SK-N-MC (cell line): ENCODE measurements around the gene SPATA20.

Experiments used
- DNase-seq: peaks from one replicate; pipeline ENCODE4 v3.0.0-alpha.2; 2011; ENCODE audit warnings: low read depth, low spot score
- H3K27ac ChIP-seq: fragments of 200-600 bp; sonication (generic); 2 replicates; pipeline ENCODE4 v1.5.1; 2016; ENCODE audit warnings: mixed run types
- H3K36me3 ChIP-seq: fragments of 200-600 bp; sonication (generic); 2 replicates; pipeline ENCODE4 v1.6.1; 2017; ENCODE audit warnings: antibody characterized with exemption, low read length, mixed read lengths; ENCODE audit not compliant: insufficient read depth
- H3K4me3 ChIP-seq: fragments of 200-600 bp; sonication (generic); 2 replicates; pipeline ENCODE4 v1.5.1; 2016
- H3K9ac ChIP-seq: fragments of 200-600 bp; sonication (generic); 2 replicates; pipeline ENCODE4 v1.8.0; 2017; ENCODE audit warnings: mixed run types, mixed read lengths; ENCODE audit not compliant: insufficient read length
- H3K9me3 ChIP-seq: fragments of 200-600 bp; sonication (generic); 2 replicates; pipeline ENCODE4 v1.6.1; 2017; ENCODE audit warnings: low read depth, mild to moderate bottlenecking, antibody characterized with exemption, low read length, moderate library complexity, mixed read lengths
- EZH2 ChIP-seq: fragments of 200-600 bp; sonication (generic); IDR thresholded peaks from one replicate; pipeline ENCODE4 v1.6.1; 2017; ENCODE audit warnings: antibody characterized with exemption
- FOXP2 ChIP-seq: optimal IDR thresholded peaks from 2 replicates; pipeline ENCODE3; 2011; ENCODE audit warnings: mild to moderate bottlenecking, moderate library complexity; ENCODE audit not compliant: insufficient read depth; ENCODE audit errors: extremely low read length, control extremely low read depth
- POLR2AphosphoS5 ChIP-seq: IDR thresholded peaks from 2 replicates; pipeline ENCODE4 v1.6.1; 2012; ENCODE audit warnings: mild to moderate bottlenecking, low read depth, low read length, borderline replicate concordance

Gene SPATA20

GRCh38 chr17:50579399-50579798, 32.4 kb downstream of the SPATA20 start:
- TF ChIP-seq POLR2AphosphoS5 (no peak), FOXP2 (no peak), EZH2 (no peak)
- no peak overlapping the region for H3K4me3 ChIP-seq
- no peak overlapping the region for H3K9ac ChIP-seq
- peaks cover 7% of the 10 kb centered on the region; the same call in 1 of the 2 replicates for H3K36me3 ChIP-seq
- H3K27ac ChIP-seq, result no peak overlapping the region
- DNase-seq, result no peak
- H3K9me3 ChIP-seq, result no peaks in the 10 kb centered on the region

GRCh38 chr17:50580646-50581045, 33.7 kb downstream of the SPATA20 start:
- H3K9ac ChIP-seq, result no peak overlapping the region
- H3K9me3 ChIP-seq, result no peaks in the 10 kb centered on the region
- TF ChIP-seq FOXP2 (no peak), EZH2 (no peak), POLR2AphosphoS5 (no peak)

GRCh38 chr17:50581316-50581715, 34.3 kb downstream of the SPATA20 start:
- Histone ChIP-seq H3K27ac (no peak overlapping the region), H3K9me3 (no peaks in the 10 kb centered on the region), H3K4me3 (no peak overlapping the region), H3K36me3 (peaks cover 4% of the 10 kb centered on the region; the same call in 1 of the 2 replicates), H3K9ac (no peak overlapping the region)
- TF ChIP-seq EZH2 (no peak), FOXP2 (no peak), POLR2AphosphoS5 (no peak)
- no peak for DNase-seq

More at GRCh38 chr17:50580646-50581045, 33.7 kb downstream of the SPATA20 start:
- Histone ChIP-seq H3K4me3 (no peak overlapping the region), H3K27ac (no peak overlapping the region), H3K36me3 (peaks cover 4% of the 10 kb centered on the region; the same call in 1 of the 2 replicates)
- no peak for DNase-seq

- Histone ChIP-seq H3K27ac (no peak overlapping the region), H3K36me3 (peaks cover 4% of the 10 kb centered on the region; the same call in 1 of the 2 replicates), H3K9ac (no peak overlapping the region), H3K9me3 (no peaks in the 10 kb centered on the region), H3K4me3 (no peak overlapping the region)
- TF ChIP-seq POLR2AphosphoS5, result no peak
- TF ChIP-seq FOXP2, result no peak
- no peak for TF ChIP-seq EZH2
- no peak for DNase-seq
These were observed 35.8 kb downstream of the SPATA20 start for GRCh38 chr17:50582741-50583140.

- Histone ChIP-seq H3K36me3 (peaks cover under 1% of the 10 kb centered on the region; the same call in 1 of the 2 replicates), H3K9me3 (no peaks in the 10 kb centered on the region), H3K4me3 (no peak overlapping the region), H3K9ac (no peak overlapping the region), H3K27ac (no peak overlapping the region)
- TF ChIP-seq FOXP2 (no peak), EZH2 (no peak), POLR2AphosphoS5 (no peak)
- no peak for DNase-seq
These were observed 36.7 kb downstream of the SPATA20 start for GRCh38 chr17:50583641-50584040.

DNA sequence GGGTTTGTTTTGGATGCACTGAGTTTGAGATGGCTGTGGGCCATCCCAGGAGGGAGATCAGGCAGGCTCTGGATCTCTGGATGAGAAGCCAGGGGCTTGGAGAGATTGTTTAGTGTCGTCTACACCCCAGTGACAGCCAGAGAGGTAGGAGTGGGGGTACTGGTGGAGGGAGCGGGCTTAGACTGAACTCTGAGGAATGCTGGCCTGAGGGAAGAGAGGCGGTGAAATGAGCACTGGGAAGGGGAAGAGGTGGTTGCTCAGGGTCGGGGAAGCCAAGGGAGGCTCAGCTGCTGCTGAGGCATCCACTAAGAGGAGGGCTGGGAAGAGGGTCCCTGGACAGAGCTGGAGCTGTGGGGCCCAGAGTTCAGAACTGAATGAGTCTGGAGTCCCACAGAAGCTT, 37.1 kb downstream of the SPATA20 start:
- H3K9ac ChIP-seq, result no peak overlapping the region
- no peak overlapping the region for H3K4me3 ChIP-seq
- H3K9me3 ChIP-seq, result no peaks in the 10 kb centered on the region
- TF ChIP-seq EZH2 (no peak), POLR2AphosphoS5 (no peak), FOXP2 (no peak)
- H3K27ac ChIP-seq, result no peak overlapping the region
- DNase-seq, result no peak
- no peaks in the 10 kb centered on the region; the same call in 1 of the 2 replicates for H3K36me3 ChIP-seq

- no peak overlapping the region for H3K9ac ChIP-seq
- no peak for TF ChIP-seq EZH2
- no peak for TF ChIP-seq FOXP2
- TF ChIP-seq POLR2AphosphoS5, result no peak
- no peaks in the 10 kb centered on the region; the same call in 1 of the 2 replicates for H3K36me3 ChIP-seq
- no peak overlapping the region for H3K4me3 ChIP-seq
- no peak for DNase-seq
- H3K27ac ChIP-seq, result no peak overlapping the region
- no peaks in the 10 kb centered on the region for H3K9me3 ChIP-seq
These were observed 37.8 kb downstream of the SPATA20 start for GRCh38 chr17:50584749-50585148.

DNA sequence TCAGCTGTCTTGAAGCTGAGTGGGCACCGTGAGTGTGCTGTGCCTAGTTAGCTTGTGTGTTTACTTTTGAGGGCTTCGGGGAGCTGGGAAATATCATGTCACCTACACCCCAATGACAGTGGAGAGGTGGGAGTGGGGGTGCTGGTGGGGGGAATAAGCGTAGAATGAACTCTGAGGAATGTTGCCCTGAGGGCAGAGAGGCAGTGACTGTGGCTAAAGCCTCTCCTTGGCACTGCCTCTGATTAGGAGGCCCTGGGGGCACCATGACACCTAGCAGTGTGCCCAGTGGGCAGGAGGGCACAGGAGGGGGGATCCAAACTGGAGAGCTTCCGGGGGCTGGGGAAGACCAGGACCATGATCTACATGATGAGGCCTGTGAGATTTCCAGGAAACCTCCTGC, 38.4 kb downstream of the SPATA20 start:
- DNase-seq, result no peak
- Histone ChIP-seq H3K9ac (no peak overlapping the region), H3K27ac (no peak overlapping the region), H3K9me3 (no peaks in the 10 kb centered on the region), H3K36me3 (no peaks in the 10 kb centered on the region; the same call in 1 of the 2 replicates), H3K4me3 (no peak overlapping the region)
- TF ChIP-seq POLR2AphosphoS5 (no peak), EZH2 (no peak), FOXP2 (no peak)

DNA sequence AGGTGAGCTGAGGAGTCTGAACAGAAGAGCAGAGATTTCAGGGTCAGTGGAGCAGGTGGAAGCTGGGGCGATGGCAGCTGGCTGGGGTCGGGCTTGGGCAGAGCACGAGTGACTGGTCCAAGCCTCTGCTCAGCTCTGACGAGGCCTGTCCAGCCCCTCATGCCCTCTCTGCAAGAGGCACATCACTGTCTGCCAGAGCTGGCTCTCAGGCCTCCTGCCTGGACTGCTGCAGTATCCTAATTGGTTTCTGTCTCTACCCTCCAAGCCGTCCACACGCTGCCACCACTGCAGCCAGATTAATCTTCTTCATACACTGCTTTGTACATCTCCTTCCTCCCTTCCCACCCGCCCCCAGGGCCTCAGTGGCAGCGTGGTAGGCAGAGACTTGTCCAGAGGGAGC, 38.9 kb downstream of the SPATA20 start:
- Histone ChIP-seq H3K27ac (no peak overlapping the region), H3K9ac (no peak overlapping the region), H3K9me3 (no peaks in the 10 kb centered on the region), H3K36me3 (no peaks in the 10 kb centered on the region; the same call in 1 of the 2 replicates), H3K4me3 (no peak overlapping the region)
- no peak for TF ChIP-seq FOXP2
- TF ChIP-seq POLR2AphosphoS5, result no peak
- no peak for TF ChIP-seq EZH2
- DNase-seq, result no peak
